GM10266 (cell line): Measurements from ENCODE around the gene DPF1.

Experiments used
- DNase-seq: peaks from one replicate; pipeline ENCODE4 v3.0.0; 2012; ENCODE audit errors: extremely low spot score
- CTCF ChIP-seq: IDR thresholded peaks from 2 replicates; pipeline ENCODE4 v1.5.1; 2012; ENCODE audit warnings: mild to moderate bottlenecking, low read depth; ENCODE audit not compliant: control insufficient read depth, insufficient read depth; ENCODE audit errors: missing control alignments

The DPF1 gene

GRCh38 chr19:38247734-38248268, 23.8 kb upstream of the DPF1 start:
- no peak for TF ChIP-seq CTCF
- DNase-seq = no peak

- no peak for TF ChIP-seq CTCF
- DNase-seq = no peak
Measured at GRCh38 chr19:38247126-38247525, 23.1 kb upstream of the DPF1 start.

- no peak for TF ChIP-seq CTCF
- DNase-seq = no peak
Measured at GRCh38 chr19:38245826-38246498, 21.9 kb upstream of the DPF1 start.

GRCh38 chr19:38243279-38243673, 19.3 kb upstream of the DPF1 start:
- TF ChIP-seq CTCF = no peak
- DNase-seq = no peak

- no peak for DNase-seq
- TF ChIP-seq CTCF = no peak
Measured at GRCh38 chr19:38239816-38240215, 15.8 kb upstream of the DPF1 start.

- TF ChIP-seq CTCF = no peak
- DNase-seq = no peak
Measured at GRCh38 chr19:38234615-38235014, 10.6 kb upstream of the DPF1 start.

- peak; percentile 85 for TF ChIP-seq CTCF
- DNase-seq = peak; percentile 87
Measured at GRCh38 chr19:38233740-38234251, 9.8 kb upstream of the DPF1 start.
